ENCODE data around the gene ZNF701. TPM values are rescaled to one million over a fixed set of nuclear protein-coding genes. Genes with fewer than 3 reads are reported as not detected.

Gene ZNF701
- 18.4 TPM for total RNA-seq
- long read RNA-seq, partial matches to known transcripts = 0 of 3 reads
- long read RNA-seq, other reads (novel, unspliced or antisense) = 2 of 3 reads

GRCh38 chr19:52570000-52570861, at the start of gene ZNF701:
Gene ZNF701, plus strand, starts transcription at chr19:52570287. Its CDS starts 3,861 bp downstream, at chr19:52574148.
- H3K36me3 ChIP-seq = peaks cover 32% of the 10 kb centered on the region
- H3K27me3 ChIP-seq (ENCODE audit: low read depth) = no peaks in the 10 kb centered on the region
- H3K4me3 ChIP-seq = peak within 1 kb of the TSS; percentile 81
- no peaks in the 10 kb centered on the region for H3K9me3 ChIP-seq (replicated peaks)
- H3K4me1 ChIP-seq = peaks cover 19% of the 10 kb centered on the region
- peak; percentile 97 for DNase-seq
- intact Hi-C loops (cut with micrococcal nuclease) = no loop called here
- peak within 1 kb of the TSS; percentile 91 for H3K27ac ChIP-seq (replicated peaks)
- TF ChIP-seq, protein P1, sequence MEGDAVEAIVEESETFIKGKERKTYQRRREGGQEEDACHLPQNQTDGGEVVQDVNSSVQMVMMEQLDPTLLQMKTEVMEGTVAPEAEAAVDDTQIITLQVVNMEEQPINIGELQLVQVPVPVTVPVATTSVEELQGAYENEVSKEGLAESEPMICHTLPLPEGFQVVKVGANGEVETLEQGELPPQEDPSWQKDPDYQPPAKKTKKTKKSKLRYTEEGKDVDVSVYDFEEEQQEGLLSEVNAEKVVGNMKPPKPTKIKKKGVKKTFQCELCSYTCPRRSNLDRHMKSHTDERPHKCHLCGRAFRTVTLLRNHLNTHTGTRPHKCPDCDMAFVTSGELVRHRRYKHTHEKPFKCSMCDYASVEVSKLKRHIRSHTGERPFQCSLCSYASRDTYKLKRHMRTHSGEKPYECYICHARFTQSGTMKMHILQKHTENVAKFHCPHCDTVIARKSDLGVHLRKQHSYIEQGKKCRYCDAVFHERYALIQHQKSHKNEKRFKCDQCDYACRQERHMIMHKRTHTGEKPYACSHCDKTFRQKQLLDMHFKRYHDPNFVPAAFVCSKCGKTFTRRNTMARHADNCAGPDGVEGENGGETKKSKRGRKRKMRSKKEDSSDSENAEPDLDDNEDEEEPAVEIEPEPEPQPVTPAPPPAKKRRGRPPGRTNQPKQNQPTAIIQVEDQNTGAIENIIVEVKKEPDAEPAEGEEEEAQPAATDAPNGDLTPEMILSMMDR (IDR thresholded peaks at IDR 0.05; ENCODE audit: borderline replicate concordance) = peak; percentile 58

GRCh38 chr19:52522551-52522950, 47.5 kb upstream of the ZNF701 start:
- TF ChIP-seq, protein P1 (IDR thresholded peaks at IDR 0.05; ENCODE audit: borderline replicate concordance) = no peak
- intact Hi-C loops (cut with micrococcal nuclease) = no loop called here
- no peak for DNase-seq
- Histone ChIP-seq H3K27me3 (ENCODE audit: low read depth) (no peaks in the 10 kb centered on the region), H3K36me3 (no peaks in the 10 kb centered on the region), H3K4me1 (peaks cover 6% of the 10 kb centered on the region), H3K4me3 (no peak overlapping the region), H3K9me3 (replicated peaks) (peaks cover 38% of the 10 kb centered on the region), H3K27ac (replicated peaks) (no peak overlapping the region)

DNA sequence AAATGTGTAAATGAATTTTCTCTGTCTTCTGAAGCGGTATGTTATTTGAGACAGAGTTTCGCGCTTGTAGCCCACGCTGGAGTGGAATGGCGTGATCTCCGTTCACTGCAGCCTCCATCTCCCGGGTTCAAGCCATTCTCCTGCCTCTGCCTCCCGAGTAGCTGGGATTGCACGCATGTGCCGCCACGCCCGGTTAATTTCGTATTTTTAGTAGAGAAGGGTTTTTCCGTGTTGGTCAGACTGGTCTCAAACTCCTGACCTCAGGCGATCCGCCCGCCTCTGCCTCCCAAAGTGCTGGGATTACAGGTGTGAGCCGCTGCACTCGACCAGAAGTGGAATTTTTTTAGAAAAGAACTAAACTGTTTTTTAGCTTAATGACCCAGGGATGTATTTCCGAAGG, 46.0 kb upstream of the ZNF701 start:
- no peak overlapping the region for H3K27ac ChIP-seq (replicated peaks)
- H3K9me3 ChIP-seq (replicated peaks) = peaks cover 28% of the 10 kb centered on the region
- no peak for DNase-seq
- peaks cover 22% of the 10 kb centered on the region for H3K4me1 ChIP-seq
- H3K4me3 ChIP-seq = no peak overlapping the region
- no peaks in the 10 kb centered on the region for H3K27me3 ChIP-seq (ENCODE audit: low read depth)
- TF ChIP-seq, protein P1 (IDR thresholded peaks at IDR 0.05; ENCODE audit: borderline replicate concordance) = no peak
- intact Hi-C loops (cut with micrococcal nuclease) = no loop called here
- H3K36me3 ChIP-seq = no peaks in the 10 kb centered on the region

DNA sequence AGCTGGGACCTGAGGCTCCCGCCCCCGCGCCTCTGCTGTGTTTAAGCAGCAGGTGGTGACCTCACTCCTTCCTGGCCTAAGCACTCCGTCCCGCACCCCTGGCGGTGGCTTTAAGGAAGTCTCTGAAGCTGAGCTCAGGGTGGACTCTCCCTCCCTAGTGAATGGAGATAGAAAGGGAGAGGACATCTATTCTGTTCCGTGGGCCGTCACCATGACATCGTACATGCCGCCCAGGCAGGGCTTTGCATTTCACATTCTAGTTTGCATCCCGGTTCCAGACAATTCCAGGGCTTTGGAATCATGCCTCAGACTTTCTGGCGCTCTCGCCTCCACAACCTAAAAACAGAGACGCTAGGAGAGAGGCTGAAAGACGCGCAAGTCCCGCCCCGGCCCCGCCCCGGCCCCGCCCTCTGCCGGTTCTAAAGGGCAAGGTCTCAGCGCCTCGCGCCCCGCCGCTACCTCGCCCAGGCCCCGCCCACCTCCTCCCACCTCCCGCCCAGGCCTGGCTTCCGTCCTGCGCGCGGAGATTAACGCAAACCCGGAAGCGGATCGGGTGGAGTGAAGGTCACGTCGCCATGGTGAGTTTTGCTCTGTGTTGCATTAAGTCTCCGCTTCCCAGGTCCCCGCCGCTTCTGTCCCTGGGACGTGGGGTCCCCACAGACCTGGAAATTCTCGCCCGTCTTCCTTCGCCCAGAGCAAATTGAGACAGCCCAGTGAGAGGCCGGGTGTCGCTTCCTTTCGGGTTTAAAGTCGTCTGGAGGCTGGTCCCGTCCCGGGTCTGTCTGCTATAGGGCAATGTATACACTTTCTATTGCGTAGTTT, 42.7 kb upstream of the ZNF701 start, which contains the start of gene ZNF808:
Gene ZNF808, plus strand, starts transcription at position 535 of the 822 bp plus-strand sequence. CDS start 15,617 bp downstream, outside the sequence.
- DNase-seq = peak; percentile 99
- peaks cover 11% of the 10 kb centered on the region for H3K9me3 ChIP-seq (replicated peaks)
- TF ChIP-seq, protein P1 (IDR thresholded peaks at IDR 0.05; ENCODE audit: borderline replicate concordance) = peak; percentile 76
- intact Hi-C loops (cut with micrococcal nuclease) = no loop called here
- peak within 1 kb of the TSS; percentile 84 for H3K4me3 ChIP-seq
- H3K4me1 ChIP-seq = peaks cover 26% of the 10 kb centered on the region
- H3K27me3 ChIP-seq (ENCODE audit: low read depth) = no peaks in the 10 kb centered on the region
- peak within 1 kb of the TSS; percentile 98 for H3K27ac ChIP-seq (replicated peaks)
- no peaks in the 10 kb centered on the region for H3K36me3 ChIP-seq

GRCh38 chr19:52527956-52528351, 42.1 kb upstream of the ZNF701 start:
- Histone ChIP-seq H3K27me3 (ENCODE audit: low read depth) (no peaks in the 10 kb centered on the region), H3K27ac (replicated peaks) (peak overlapping the region; percentile 98), H3K36me3 (peaks cover 3% of the 10 kb centered on the region), H3K9me3 (replicated peaks) (peaks cover 11% of the 10 kb centered on the region), H3K4me1 (peaks cover 31% of the 10 kb centered on the region), H3K4me3 (peak overlapping the region; percentile 84)
- TF ChIP-seq, protein P1 (IDR thresholded peaks at IDR 0.05; ENCODE audit: borderline replicate concordance) = no peak
- DNase-seq = no peak
- intact Hi-C loops (cut with micrococcal nuclease) = no loop called here
